H4 (cell line): ENCODE data around the gene SEC14L6. TPM values are rescaled to one million over a fixed set of nuclear protein-coding genes. Genes with fewer than 3 reads are reported as not detected.
"Not testable (repeated sequence)": the region's sequence is repeated elsewhere in the genome, so short reads cannot be mapped to it uniquely, and the experiment has no call there.

Experiments used
- DNase-seq: peaks from one replicate; pipeline ENCODE4 v3.0.0-alpha.2; 2015; ENCODE audit warnings: low spot score
- total RNA-seq: library from RNA; depleted of rRNA; stranded (reverse); fragments of >200 nt; shearing (Covaris generic); gene quantifications from 2 replicates; pipeline ENCODE4 v1.2.3, GENCODE V29; 2014

The SEC14L6 gene
- total RNA-seq, 1 experiment from 2014 or later = not detected

GRCh38 chr22:30566125-30566524 is 19.6 kb upstream of the SEC14L6 start:
- no peak for DNase-seq

GRCh38 chr22:30565341-30565740 is 18.8 kb upstream of the SEC14L6 start:
- DNase-seq = no peak

GRCh38 chr22:30564761-30565119 is 18.2 kb upstream of the SEC14L6 start:
- no peak for DNase-seq

GRCh38 chr22:30564045-30564760 is 17.7 kb upstream of the SEC14L6 start:
- no peak for DNase-seq

- DNase-seq = no peak
These were observed 15.8 kb upstream of the SEC14L6 start for GRCh38 chr22:30562366-30562765.

- DNase-seq = no peak
These were observed 15.1 kb upstream of the SEC14L6 start for GRCh38 chr22:30561402-30562189.

GRCh38 chr22:30560643-30561202 is 14.2 kb upstream of the SEC14L6 start:
- DNase-seq = not testable (repeated sequence)

- DNase-seq = no peak
These were observed 13.3 kb upstream of the SEC14L6 start for GRCh38 chr22:30559889-30560288.

GRCh38 chr22:30557243-30557642 is 10.7 kb upstream of the SEC14L6 start:
- no peak for DNase-seq

GRCh38 chr22:30556388-30556787 is 9.8 kb upstream of the SEC14L6 start:
- DNase-seq = no peak

- no peak for DNase-seq
These were observed 9.0 kb upstream of the SEC14L6 start for GRCh38 chr22:30555282-30556210.

- DNase-seq = no peak
These were observed 7.4 kb upstream of the SEC14L6 start for GRCh38 chr22:30553971-30554370.

GRCh38 chr22:30552719-30553118 is 6.2 kb upstream of the SEC14L6 start:
- DNase-seq = no peak

GRCh38 chr22:30551813-30552212 is 5.3 kb upstream of the SEC14L6 start:
- not testable (repeated sequence) for DNase-seq

- DNase-seq = no peak
These were observed 647 bp upstream of the SEC14L6 start for GRCh38 chr22:30547188-30547587.

GRCh38 chr22:30542811-30543188 is 3.7 kb downstream of the SEC14L6 start:
- DNase-seq = no peak

GRCh38 chr22:30541961-30542810 is 4.4 kb downstream of the SEC14L6 start:
- no peak for DNase-seq

- not testable (repeated sequence) for DNase-seq
These were observed 5.0 kb downstream of the SEC14L6 start for GRCh38 chr22:30541511-30541910.

- no peak for DNase-seq
These were observed 7.2 kb downstream of the SEC14L6 start for GRCh38 chr22:30539368-30539767.

GRCh38 chr22:30538280-30538679 is 8.3 kb downstream of the SEC14L6 start:
- no peak for DNase-seq
